ENCODE data around the gene TUBGCP3. TPM values are rescaled to one million over a fixed set of nuclear protein-coding genes. Genes with fewer than 3 reads are reported as not detected.

TUBGCP3 gene
- total and polyA plus RNA-seq, 9 donors, result 14.2 to 18.1 (median 16.7) TPM

- 82% methylated on average over 11 of the region's 14 CpGs for WGBS (ENCODE audit: insufficient coverage)
- Histone ChIP-seq H3K27ac (ENCODE audit: low read length) (no peak overlapping the region), H3K4me3 (ENCODE audit: low read length) (no peak overlapping the region), H3K36me3 (ENCODE audit: control insufficient read depth, insufficient read depth, low read length) (no peaks in the 10 kb centered on the region), H3K9me3 (replicated peaks; ENCODE audit: control insufficient read depth, low read depth, low read length) (no peaks in the 10 kb centered on the region), H3K4me1 (ENCODE audit: control insufficient read depth, insufficient read depth, low read length) (peaks cover 4% of the 10 kb centered on the region), H3K27me3 (ENCODE audit: control insufficient read depth, insufficient read depth, low read length) (peaks cover 6% of the 10 kb centered on the region)
- no peak for DNase-seq
These were observed 13.4 kb upstream of the TUBGCP3 start for GRCh38 chr13:112601371-112601770.

GRCh38 chr13:112596235-112596634 is 8.3 kb upstream of the TUBGCP3 start:
- no CpG with 5 or more reads among the region's 2 CpGs for WGBS (ENCODE audit: insufficient coverage)
- Histone ChIP-seq H3K4me1 (ENCODE audit: control insufficient read depth, insufficient read depth, low read length) (no peaks in the 10 kb centered on the region), H3K27ac (ENCODE audit: low read length) (no peak overlapping the region), H3K9me3 (replicated peaks; ENCODE audit: control insufficient read depth, low read depth, low read length) (no peaks in the 10 kb centered on the region), H3K36me3 (ENCODE audit: control insufficient read depth, insufficient read depth, low read length) (no peaks in the 10 kb centered on the region), H3K4me3 (ENCODE audit: low read length) (no peak overlapping the region), H3K27me3 (ENCODE audit: control insufficient read depth, insufficient read depth, low read length) (peaks cover 5% of the 10 kb centered on the region)
- DNase-seq, result no peak

GRCh38 chr13:112592647-112593046 is 4.7 kb upstream of the TUBGCP3 start:
- H3K4me1 ChIP-seq (ENCODE audit: control insufficient read depth, insufficient read depth, low read length), result peaks cover 8% of the 10 kb centered on the region
- no peaks in the 10 kb centered on the region for H3K9me3 ChIP-seq (replicated peaks; ENCODE audit: control insufficient read depth, low read depth, low read length)
- WGBS (ENCODE audit: insufficient coverage), result 76% methylated on average over 4 of the region's 7 CpGs
- DNase-seq, result no peak
- no peaks in the 10 kb centered on the region for H3K36me3 ChIP-seq (ENCODE audit: control insufficient read depth, insufficient read depth, low read length)
- peaks cover 2% of the 10 kb centered on the region for H3K27me3 ChIP-seq (ENCODE audit: control insufficient read depth, insufficient read depth, low read length)
- H3K27ac ChIP-seq (ENCODE audit: low read length), result no peak overlapping the region
- no peak overlapping the region for H3K4me3 ChIP-seq (ENCODE audit: low read length)

- DNase-seq, result no peak
These were observed 4.2 kb upstream of the TUBGCP3 start for GRCh38 chr13:112592181-112592580.

GRCh38 chr13:112588490-112589297 is 741 bp upstream of the TUBGCP3 start:
- Histone ChIP-seq H3K27me3 (ENCODE audit: control insufficient read depth, insufficient read depth, low read length) (peaks cover 2% of the 10 kb centered on the region), H3K4me1 (ENCODE audit: control insufficient read depth, insufficient read depth, low read length) (peaks cover 14% of the 10 kb centered on the region), H3K27ac (ENCODE audit: low read length) (peak overlapping the region; percentile 96), H3K4me3 (ENCODE audit: low read length) (peak overlapping the region; percentile 95), H3K36me3 (ENCODE audit: control insufficient read depth, insufficient read depth, low read length) (peaks cover 2% of the 10 kb centered on the region), H3K9me3 (replicated peaks; ENCODE audit: control insufficient read depth, low read depth, low read length) (no peaks in the 10 kb centered on the region)
- no peak for DNase-seq
- 76% methylated on average over 25 of the region's 33 CpGs for WGBS (ENCODE audit: insufficient coverage)

More at GRCh38 chr13:112592181-112592580, 4.2 kb upstream of the TUBGCP3 start:
- Histone ChIP-seq H3K9me3 (replicated peaks; ENCODE audit: control insufficient read depth, low read depth, low read length) (no peaks in the 10 kb centered on the region), H3K4me3 (ENCODE audit: low read length) (no peak overlapping the region), H3K27ac (ENCODE audit: low read length) (no peak overlapping the region), H3K36me3 (ENCODE audit: control insufficient read depth, insufficient read depth, low read length) (no peaks in the 10 kb centered on the region), H3K4me1 (ENCODE audit: control insufficient read depth, insufficient read depth, low read length) (peaks cover 8% of the 10 kb centered on the region), H3K27me3 (ENCODE audit: control insufficient read depth, insufficient read depth, low read length) (peaks cover 2% of the 10 kb centered on the region)
- 77% methylated on average over 4 of the region's 7 CpGs for WGBS (ENCODE audit: insufficient coverage)

GRCh38 chr13:112587212-112587763 is 665 bp downstream of the TUBGCP3 start:
- H3K27ac ChIP-seq (ENCODE audit: low read length), result peak overlapping the region; percentile 96
- peak; percentile 89 for DNase-seq
- no peaks in the 10 kb centered on the region for H3K27me3 ChIP-seq (ENCODE audit: control insufficient read depth, insufficient read depth, low read length)
- under 1% methylated on average over 38 of the region's 42 CpGs for WGBS (ENCODE audit: insufficient coverage)
- H3K4me1 ChIP-seq (ENCODE audit: control insufficient read depth, insufficient read depth, low read length), result peaks cover 14% of the 10 kb centered on the region
- no peaks in the 10 kb centered on the region for H3K9me3 ChIP-seq (replicated peaks; ENCODE audit: control insufficient read depth, low read depth, low read length)
- peak overlapping the region; percentile 95 for H3K4me3 ChIP-seq (ENCODE audit: low read length)
- peaks cover 6% of the 10 kb centered on the region for H3K36me3 ChIP-seq (ENCODE audit: control insufficient read depth, insufficient read depth, low read length)

- H3K36me3 ChIP-seq (ENCODE audit: control insufficient read depth, insufficient read depth, low read length), result peaks cover 6% of the 10 kb centered on the region
- WGBS (ENCODE audit: insufficient coverage), result 56% methylated on average over 4 of the region's 6 CpGs
- no peak for DNase-seq
- H3K4me1 ChIP-seq (ENCODE audit: control insufficient read depth, insufficient read depth, low read length), result peaks cover 14% of the 10 kb centered on the region
- H3K4me3 ChIP-seq (ENCODE audit: low read length), result no peak overlapping the region
- H3K27ac ChIP-seq (ENCODE audit: low read length), result no peak overlapping the region
- no peaks in the 10 kb centered on the region for H3K9me3 ChIP-seq (replicated peaks; ENCODE audit: control insufficient read depth, low read depth, low read length)
- H3K27me3 ChIP-seq (ENCODE audit: control insufficient read depth, insufficient read depth, low read length), result no peaks in the 10 kb centered on the region
These were observed 1.5 kb downstream of the TUBGCP3 start for GRCh38 chr13:112586334-112586960.

GRCh38 chr13:112583592-112584277 is 4.2 kb downstream of the TUBGCP3 start:
- peak; percentile 71 for DNase-seq
- H3K27me3 ChIP-seq (ENCODE audit: control insufficient read depth, insufficient read depth, low read length), result no peaks in the 10 kb centered on the region
- H3K27ac ChIP-seq (ENCODE audit: low read length), result no peak overlapping the region
- peaks cover 12% of the 10 kb centered on the region for H3K4me1 ChIP-seq (ENCODE audit: control insufficient read depth, insufficient read depth, low read length)
- peaks cover 6% of the 10 kb centered on the region for H3K36me3 ChIP-seq (ENCODE audit: control insufficient read depth, insufficient read depth, low read length)
- no peaks in the 10 kb centered on the region for H3K9me3 ChIP-seq (replicated peaks; ENCODE audit: control insufficient read depth, low read depth, low read length)
- H3K4me3 ChIP-seq (ENCODE audit: low read length), result no peak overlapping the region
- 88% methylated on average over 2 of the region's 11 CpGs for WGBS (ENCODE audit: insufficient coverage)

GRCh38 chr13:112582263-112582662 is 5.7 kb downstream of the TUBGCP3 start:
- H3K27ac ChIP-seq (ENCODE audit: low read length), result no peak overlapping the region
- no peak for DNase-seq
- WGBS (ENCODE audit: insufficient coverage), result 85% methylated on average over 7 of the region's 9 CpGs
- H3K4me3 ChIP-seq (ENCODE audit: low read length), result no peak overlapping the region
- H3K36me3 ChIP-seq (ENCODE audit: control insufficient read depth, insufficient read depth, low read length), result peaks cover 6% of the 10 kb centered on the region
- peaks cover 2% of the 10 kb centered on the region for H3K9me3 ChIP-seq (replicated peaks; ENCODE audit: control insufficient read depth, low read depth, low read length)
- peaks cover 6% of the 10 kb centered on the region for H3K4me1 ChIP-seq (ENCODE audit: control insufficient read depth, insufficient read depth, low read length)
- no peaks in the 10 kb centered on the region for H3K27me3 ChIP-seq (ENCODE audit: control insufficient read depth, insufficient read depth, low read length)

- no peaks in the 10 kb centered on the region for H3K4me1 ChIP-seq (ENCODE audit: control insufficient read depth, insufficient read depth, low read length)
- H3K4me3 ChIP-seq (ENCODE audit: low read length), result no peak overlapping the region
- WGBS (ENCODE audit: insufficient coverage), result 100% methylated on average over 1 of the region's 3 CpGs
- no peak overlapping the region for H3K27ac ChIP-seq (ENCODE audit: low read length)
- H3K9me3 ChIP-seq (replicated peaks; ENCODE audit: control insufficient read depth, low read depth, low read length), result peaks cover 5% of the 10 kb centered on the region
- DNase-seq, result no peak
- peaks cover 4% of the 10 kb centered on the region for H3K36me3 ChIP-seq (ENCODE audit: control insufficient read depth, insufficient read depth, low read length)
- no peaks in the 10 kb centered on the region for H3K27me3 ChIP-seq (ENCODE audit: control insufficient read depth, insufficient read depth, low read length)
These were observed 7.0 kb downstream of the TUBGCP3 start for GRCh38 chr13:112580912-112581311.

Data from muscle of leg (tissue), 11 donors.